ENCODE results near the gene HDAC10.
A peak's percentile ranks its signal among the peaks of the same experiment; 100 is the strongest.

HDAC10 gene

GRCh38 chr22:50285568-50286229, 34.6 kb upstream of the HDAC10 start:
- TF ChIP-seq MAX (IDR thresholded peaks at IDR 0.05) (no peak), RAD21 (IDR thresholded peaks at IDR 0.05; ENCODE audit: low read depth) (no peak), TCF12 (IDR thresholded peaks at IDR 0.05; ENCODE audit: low read depth) (no peak), CEBPB (IDR thresholded peaks at IDR 0.05) (no peak), ZBTB7A (IDR thresholded peaks at IDR 0.05; ENCODE audit: low read depth) (no peak), YY1 (IDR thresholded peaks at IDR 0.05; ENCODE audit: low read depth) (no peak), EGR1 (IDR thresholded peaks at IDR 0.05) (no peak), FOXM1 (IDR thresholded peaks at IDR 0.05; ENCODE audit: borderline replicate concordance, low read depth) (no peak), TAF1 (IDR thresholded peaks at IDR 0.05; ENCODE audit: low read depth) (no peak), TEAD4 (IDR thresholded peaks at IDR 0.05) (no peak), NFIC (IDR thresholded peaks at IDR 0.05) (no peak)

- TF ChIP-seq REST (IDR thresholded peaks at IDR 0.05; ENCODE audit: low read depth) = peak; percentile 54
- TF ChIP-seq TCF12 (IDR thresholded peaks at IDR 0.05; ENCODE audit: low read depth) = no peak
- no peak for TF ChIP-seq USF1 (IDR thresholded peaks at IDR 0.05)
These were observed 33.4 kb upstream of the HDAC10 start for GRCh38 chr22:50284479-50284878.

- TF ChIP-seq CREB1 (IDR thresholded peaks at IDR 0.05; ENCODE audit: low read depth) = no peak
- no peak for TF ChIP-seq TAF1 (IDR thresholded peaks at IDR 0.05; ENCODE audit: low read depth)
- TF ChIP-seq CEBPB (IDR thresholded peaks at IDR 0.05) = no peak
- no peak for TF ChIP-seq TCF12 (IDR thresholded peaks at IDR 0.05; ENCODE audit: low read depth)
- no peak for TF ChIP-seq ZBTB7A (IDR thresholded peaks at IDR 0.05; ENCODE audit: low read depth)
- no peak for TF ChIP-seq EP300 (IDR thresholded peaks at IDR 0.05; ENCODE audit: borderline replicate concordance)
- no peak for TF ChIP-seq RAD21 (IDR thresholded peaks at IDR 0.05; ENCODE audit: low read depth)
- no peak for TF ChIP-seq TEAD4 (IDR thresholded peaks at IDR 0.05)
- TF ChIP-seq YY1 (IDR thresholded peaks at IDR 0.05; ENCODE audit: low read depth) = no peak
- no peak for TF ChIP-seq NFIC (IDR thresholded peaks at IDR 0.05)
- TF ChIP-seq USF1 (IDR thresholded peaks at IDR 0.05) = no peak
- TF ChIP-seq FOXM1 (IDR thresholded peaks at IDR 0.05; ENCODE audit: borderline replicate concordance, low read depth) = no peak
- no peak for TF ChIP-seq REST (IDR thresholded peaks at IDR 0.05; ENCODE audit: low read depth)
- TF ChIP-seq EGR1 (IDR thresholded peaks at IDR 0.05) = no peak
- TF ChIP-seq MAX (IDR thresholded peaks at IDR 0.05) = no peak
These were observed 32.8 kb upstream of the HDAC10 start for GRCh38 chr22:50283821-50284220.

GRCh38 chr22:50282361-50283155, 31.5 kb upstream of the HDAC10 start:
- TF ChIP-seq REST (IDR thresholded peaks at IDR 0.05; ENCODE audit: low read depth) (no peak), CREB1 (IDR thresholded peaks at IDR 0.05; ENCODE audit: low read depth) (no peak), EGR1 (IDR thresholded peaks at IDR 0.05) (peak; percentile 62; the same call in 1 of the 2 replicates), FOXM1 (IDR thresholded peaks at IDR 0.05; ENCODE audit: borderline replicate concordance, low read depth) (peak; percentile 71; the same call in 1 of the 2 replicates), MAX (IDR thresholded peaks at IDR 0.05) (peak; percentile 76; the same call in 1 of the 2 replicates), CEBPB (IDR thresholded peaks at IDR 0.05) (peak; percentile 47; the same call in 1 of the 2 replicates), YY1 (IDR thresholded peaks at IDR 0.05; ENCODE audit: low read depth) (peak; percentile 47; the same call in 1 of the 2 replicates), EP300 (IDR thresholded peaks at IDR 0.05; ENCODE audit: borderline replicate concordance) (peak; percentile 93), TEAD4 (IDR thresholded peaks at IDR 0.05) (peak; percentile 99), TAF1 (IDR thresholded peaks at IDR 0.05; ENCODE audit: low read depth) (no peak; the same call in 1 of the 2 replicates), RAD21 (IDR thresholded peaks at IDR 0.05; ENCODE audit: low read depth) (peak; percentile 35), ZBTB7A (IDR thresholded peaks at IDR 0.05; ENCODE audit: low read depth) (peak; percentile 81), TCF12 (IDR thresholded peaks at IDR 0.05; ENCODE audit: low read depth) (peak; percentile 96), USF1 (IDR thresholded peaks at IDR 0.05) (peak; percentile 53; the same call in 1 of the 2 replicates), NFIC (IDR thresholded peaks at IDR 0.05) (peak; percentile 92)
